ENCODE data around the gene RDH14.

Gene RDH14

DNA sequence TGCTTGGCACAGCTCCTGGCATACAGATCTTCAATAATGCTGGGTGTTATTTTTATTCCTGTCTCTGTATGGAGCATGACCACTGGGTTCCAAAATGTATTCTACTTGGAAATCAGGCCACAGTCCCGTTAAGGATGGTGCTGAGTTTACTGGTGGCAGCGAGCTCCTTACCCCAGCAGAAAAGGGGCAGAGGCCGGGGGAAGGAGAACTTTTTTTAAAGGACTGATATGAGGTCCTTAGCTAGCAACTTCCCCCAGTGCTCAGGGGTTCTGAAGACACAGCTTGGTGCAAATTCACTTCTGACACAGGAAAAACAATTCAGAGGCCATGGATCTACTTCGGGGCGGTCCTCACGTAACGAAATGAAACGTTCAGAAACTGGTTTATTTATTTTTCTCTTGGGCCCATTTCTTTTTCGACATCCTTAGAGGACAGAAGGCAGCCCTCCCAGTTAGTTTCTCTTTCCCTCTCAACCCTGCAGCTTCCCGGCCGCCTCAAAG is 872 bp downstream of the RDH14 start:
- DNase-seq: no peak

DNA sequence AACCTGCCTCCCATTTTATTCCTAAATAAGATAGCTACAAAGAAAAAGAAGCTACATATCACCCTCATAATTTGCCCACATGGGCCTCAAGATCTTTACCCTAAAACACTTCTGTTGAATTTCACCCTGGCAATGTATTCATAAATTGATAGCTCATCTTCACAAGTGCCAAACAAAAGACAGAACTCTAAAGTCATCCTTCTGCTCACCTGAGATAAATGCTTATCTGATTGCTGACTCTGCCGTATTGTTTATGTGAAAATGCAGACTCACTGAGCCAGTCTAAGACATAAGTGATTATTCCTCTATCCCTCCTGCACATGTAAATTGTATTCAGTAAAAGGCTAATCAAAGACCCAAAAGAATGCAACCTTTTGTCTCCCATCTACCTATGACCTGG is 2.0 kb downstream of the RDH14 start:
- no peak for DNase-seq

DNA sequence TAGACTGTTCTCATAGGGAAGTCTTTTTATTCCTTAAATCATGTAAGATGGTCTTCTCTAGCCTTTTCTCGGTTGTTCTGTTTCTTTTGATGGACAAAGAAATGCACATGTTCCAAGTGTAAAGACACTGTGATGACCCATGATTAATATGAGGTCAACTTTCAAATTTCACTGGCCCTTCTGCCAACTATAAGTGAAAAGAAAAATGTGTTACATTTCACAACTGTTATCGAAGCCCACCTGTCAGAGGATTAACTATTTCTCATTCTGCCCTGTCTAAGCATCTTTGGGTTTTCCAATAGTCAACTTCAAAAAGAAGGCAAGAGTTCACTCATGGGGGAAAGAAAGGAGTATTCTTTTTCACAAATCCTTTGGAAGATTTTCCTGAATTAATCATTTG is 3.3 kb downstream of the RDH14 start:
- no peak for DNase-seq

DNA sequence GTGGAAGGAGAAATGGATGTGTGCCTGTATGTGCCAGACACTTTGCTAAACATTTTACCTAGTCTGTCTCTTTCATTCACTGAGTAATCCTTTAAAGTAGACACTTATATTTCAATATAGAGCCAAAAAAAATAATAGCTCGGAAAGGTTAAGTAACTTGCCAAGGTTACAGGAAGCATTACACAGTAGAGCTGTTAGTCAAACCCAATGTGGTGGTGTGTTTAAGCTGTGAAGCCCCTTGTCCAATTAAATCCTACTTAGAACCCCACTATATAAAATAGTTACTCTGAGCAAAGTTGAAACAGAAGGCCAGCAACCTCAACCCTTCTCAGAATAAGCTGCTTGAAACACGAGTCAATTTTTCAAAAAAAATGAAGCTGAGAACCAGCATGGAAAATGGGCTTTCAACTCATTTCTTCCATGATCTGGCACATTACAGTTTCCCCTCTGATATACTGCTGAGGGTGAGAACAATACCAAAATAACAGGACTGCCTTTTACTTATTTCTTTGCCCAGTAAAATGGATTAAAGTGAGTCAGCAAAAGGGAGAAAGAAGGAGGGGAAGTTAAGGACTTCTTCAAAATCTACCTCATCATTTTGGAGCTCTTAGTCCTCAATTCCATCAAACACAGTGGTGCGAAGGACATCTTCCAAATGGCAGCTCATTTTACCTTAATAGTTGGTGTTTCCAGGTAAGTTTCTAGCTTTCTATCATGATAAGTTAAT is 7.9 kb downstream of the RDH14 start:
- no peak for DNase-seq

DNA sequence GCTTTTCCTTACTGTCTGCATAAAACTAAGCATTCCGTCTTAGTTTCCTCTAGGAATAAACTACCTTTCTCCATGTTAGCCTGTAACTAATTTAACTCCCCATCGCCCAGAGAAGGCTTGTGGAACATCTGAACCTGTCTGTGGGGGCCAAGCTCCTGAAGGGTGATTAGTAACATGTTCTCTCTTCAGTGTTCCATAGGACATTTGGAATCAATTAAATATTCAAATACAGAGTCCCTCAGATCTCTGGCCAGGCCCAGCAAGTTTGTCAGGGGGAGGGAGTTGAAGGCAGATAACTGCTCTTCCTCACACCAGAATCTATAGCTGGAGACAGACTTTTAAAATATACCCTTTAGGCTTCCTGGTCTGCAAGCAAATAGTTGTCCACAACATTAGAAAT is 8.8 kb downstream of the RDH14 start:
- no peak for DNase-seq

DNA sequence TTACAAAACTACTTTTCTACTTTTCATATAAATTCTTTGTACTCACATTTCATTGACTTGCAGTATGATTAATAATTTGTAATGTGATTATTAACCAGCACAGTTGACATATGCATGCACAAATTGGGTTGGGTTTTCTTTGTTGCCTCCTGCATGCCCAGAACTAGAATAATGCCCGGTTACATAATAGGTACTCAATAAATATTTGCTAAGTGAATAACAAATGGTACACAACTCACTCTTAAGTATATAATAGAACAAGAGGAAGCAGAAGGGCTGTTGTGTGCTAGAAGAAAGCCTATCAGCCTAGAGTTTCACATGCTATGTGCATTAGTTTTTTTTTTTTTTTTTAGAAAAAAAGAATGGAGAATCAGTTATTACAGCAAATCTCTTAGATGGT is 9.3 kb downstream of the RDH14 start:
- DNase-seq: no peak

DNA sequence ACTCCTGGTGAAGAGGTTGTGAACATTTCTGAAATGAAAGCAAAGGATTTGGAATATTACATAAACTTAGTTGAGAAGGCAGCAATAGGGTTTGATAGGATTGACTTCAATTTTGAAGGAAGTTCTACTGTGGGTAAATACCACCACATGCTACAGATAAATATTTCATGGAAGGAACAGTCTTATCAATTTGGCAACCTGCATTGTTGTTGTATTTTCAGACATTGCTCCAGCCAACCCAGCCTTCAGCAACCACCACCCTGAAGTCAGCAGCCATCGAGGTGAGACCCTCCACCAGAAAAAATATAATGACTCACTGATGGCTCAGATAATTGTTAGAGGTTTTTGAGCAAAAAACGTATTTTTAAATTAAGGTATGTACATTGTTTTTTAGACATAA is 10.0 kb downstream of the RDH14 start:
- no peak for DNase-seq

DNA sequence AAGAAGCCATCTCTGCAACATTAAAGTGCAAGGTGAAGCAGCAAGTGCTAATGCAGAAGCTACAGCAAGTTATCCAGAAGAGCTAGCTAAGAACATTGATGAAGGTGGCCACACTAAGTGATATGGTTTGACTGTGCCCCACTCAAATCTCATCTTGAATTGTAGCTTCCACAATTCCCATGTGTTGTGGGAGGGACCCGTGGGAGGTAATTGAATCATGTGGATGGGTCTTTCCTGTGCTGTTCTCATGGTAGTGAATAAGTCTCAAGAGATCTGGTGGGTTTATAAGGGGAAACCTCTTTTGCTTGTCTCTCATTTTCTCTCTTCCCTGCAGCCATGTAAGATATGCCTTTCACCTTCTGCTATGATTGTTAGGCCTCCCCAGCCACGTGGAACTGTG is 11.4 kb downstream of the RDH14 start:
- no peak for DNase-seq

DNA sequence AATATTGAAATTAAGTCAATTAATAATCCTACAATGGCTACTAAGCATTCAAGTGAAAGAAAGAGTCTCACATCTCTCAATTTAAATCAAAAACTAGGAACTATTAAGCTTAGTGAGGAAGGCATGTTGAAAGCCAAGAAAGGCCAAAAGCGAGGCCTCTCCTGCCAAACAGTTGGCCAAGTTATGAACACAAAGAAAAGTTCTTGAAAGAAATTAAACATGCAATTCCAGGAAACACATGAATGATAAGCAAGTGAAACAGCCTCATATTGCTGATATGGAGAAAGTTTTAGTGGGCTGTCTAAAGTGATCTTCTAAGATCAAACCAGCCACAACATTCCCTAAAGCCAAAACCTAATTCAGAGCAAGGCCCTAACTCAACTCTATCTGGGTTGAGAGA is 11.8 kb downstream of the RDH14 start:
- no peak for DNase-seq

DNA sequence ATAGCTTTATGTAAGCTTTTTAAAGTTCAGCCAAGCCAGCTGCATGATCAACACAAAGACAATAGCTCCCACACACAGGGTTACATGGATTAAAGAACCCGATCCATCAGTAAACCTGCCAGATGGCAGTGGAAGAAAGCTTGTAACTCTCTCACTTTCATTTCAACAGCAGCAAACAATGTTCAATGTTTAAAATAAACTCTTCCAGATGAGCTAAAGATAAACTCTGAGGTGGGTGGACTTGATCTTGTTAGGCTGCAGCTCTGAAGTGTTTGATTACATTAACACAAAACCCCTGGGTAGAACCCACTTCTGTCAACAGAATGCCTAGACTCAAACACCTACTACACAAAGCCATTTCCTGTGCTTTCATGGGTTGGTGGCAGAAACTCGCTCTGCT is 13.9 kb downstream of the RDH14 start:
- peak; percentile 88 for DNase-seq

DNA sequence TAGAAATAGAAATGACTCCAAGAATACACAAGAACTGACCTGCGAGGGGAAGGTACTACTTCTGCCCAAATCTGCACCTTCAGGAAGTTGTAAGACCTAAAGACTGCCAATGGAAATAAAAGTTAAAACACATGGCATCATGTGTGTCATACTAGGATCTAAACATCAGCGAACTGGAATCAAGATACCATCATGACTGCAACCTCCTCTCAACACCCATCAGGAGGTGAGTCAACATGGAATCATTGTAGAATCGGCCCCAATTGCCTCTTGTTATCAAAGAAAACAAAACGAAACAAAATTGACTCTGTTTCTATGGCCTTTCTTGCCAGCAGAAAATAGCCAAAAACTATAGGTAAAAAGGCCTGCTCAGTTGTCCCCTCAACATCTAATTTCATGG is 15.1 kb downstream of the RDH14 start:
- DNase-seq: no peak

DNA sequence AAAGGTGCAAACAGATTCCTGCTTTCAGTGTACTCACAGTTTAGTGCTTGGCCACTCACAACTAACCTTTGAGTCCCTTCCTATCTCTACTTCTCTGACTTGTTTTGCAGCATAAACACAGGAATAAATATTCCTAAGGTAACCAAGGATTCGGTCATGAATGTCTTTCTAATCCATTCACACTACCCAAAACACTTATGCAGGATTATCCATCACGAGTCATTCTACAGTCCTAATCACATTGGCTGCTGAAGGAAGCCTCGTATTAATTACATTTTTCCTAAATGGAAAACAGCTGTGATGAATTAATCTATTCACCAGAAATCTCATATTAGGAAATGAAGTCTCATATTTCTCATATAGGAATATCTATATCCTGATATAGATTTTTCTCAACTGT is 16.3 kb downstream of the RDH14 start:
- no peak for DNase-seq

DNA sequence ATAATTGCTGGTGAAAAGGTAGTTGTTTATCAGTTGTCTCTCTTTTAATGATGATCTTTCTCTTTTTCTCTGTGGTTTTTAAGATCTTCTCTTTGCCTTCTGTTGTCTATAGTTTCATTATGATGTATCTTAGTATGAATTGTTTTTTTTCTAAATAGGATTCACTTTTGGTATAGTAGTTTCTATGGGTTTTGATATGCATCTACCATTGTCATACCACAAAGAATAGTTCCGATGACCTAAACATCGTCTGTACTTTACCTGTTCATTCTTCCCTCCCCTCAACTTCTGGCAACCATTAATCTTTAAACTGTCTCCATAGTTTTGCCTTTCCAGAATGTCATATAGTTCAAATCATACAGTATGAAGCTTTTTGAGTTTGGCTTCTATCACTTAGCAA is 19.6 kb downstream of the RDH14 start:
- no peak for DNase-seq

DNA sequence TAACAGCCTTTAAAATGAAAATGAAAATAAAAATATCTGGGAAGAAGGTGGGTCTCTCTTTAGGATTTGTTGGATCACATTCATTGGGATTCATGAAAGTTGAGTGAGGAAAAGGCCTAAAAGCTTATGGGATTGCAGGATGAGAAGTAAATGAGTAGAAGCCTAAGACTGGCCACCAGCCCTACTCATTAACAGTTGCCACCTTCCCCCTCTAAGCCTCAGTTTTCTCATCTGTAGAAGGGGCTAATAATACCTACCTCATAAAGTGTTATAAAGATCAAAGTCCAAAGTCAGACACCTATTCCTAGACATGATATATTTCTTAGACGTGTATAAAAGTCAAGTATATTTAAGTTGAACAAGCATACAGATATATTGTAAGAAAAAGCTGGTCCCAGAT is 23.8 kb downstream of the RDH14 start:
- DNase-seq: no peak

DNA sequence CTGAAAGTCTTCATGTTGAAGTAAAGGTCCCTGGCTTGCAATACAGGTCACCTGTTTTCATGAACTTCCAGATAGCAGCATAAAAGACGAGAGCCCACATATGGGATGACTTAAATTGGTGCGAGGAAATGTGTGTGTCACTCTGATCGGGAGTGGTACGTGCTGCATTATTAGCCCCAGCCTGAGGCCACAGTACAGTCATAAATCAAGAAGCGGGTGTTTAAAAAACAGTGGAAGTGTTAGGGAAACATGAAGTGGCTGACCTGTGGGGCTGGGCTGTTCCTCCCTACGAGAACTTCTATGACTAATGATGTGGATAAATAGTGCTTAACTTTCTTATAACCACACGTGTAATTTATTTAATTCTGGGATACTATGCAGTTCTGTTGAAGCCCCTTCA is 24.4 kb downstream of the RDH14 start:
- DNase-seq: no peak

DNA sequence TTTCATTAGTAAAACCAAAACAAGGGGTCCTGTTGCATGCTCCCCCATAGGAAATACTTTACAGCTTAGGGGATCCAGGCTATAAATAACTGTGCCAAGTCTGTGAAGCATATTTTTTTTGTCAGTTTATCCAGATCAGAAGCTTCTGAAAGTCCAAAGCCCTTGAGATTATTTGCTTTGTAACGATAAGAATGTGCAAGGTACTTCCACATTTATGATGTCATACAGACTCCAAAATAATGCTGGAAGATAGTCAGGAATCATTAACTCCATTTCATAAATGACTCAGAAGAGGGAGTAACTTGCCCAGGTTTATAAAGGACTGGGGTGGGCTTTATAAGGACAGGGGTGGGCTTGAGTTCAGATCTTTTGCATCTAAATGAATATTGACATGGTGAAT is 29.3 kb downstream of the RDH14 start:
- no peak for DNase-seq

DNA sequence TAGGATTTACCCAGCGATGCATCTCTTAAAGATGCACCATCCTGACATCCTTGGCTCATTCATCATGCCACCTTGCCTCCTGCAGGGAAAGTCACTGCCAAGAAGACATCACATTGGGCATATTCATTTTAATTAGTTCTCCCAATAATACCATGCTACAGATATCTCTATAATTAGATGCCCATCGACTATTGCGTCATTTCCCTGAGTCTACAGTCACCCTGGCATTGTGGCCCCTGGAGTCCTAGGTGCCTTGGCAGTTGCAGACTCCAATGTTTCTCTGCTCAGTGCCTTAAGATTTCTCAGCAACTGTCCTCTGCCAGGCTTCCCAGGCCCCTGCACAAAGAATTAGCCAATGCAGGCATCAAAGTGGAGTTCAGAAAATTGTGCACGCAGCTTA is 32.6 kb downstream of the RDH14 start:
- DNase-seq: peak; percentile 23

DNA sequence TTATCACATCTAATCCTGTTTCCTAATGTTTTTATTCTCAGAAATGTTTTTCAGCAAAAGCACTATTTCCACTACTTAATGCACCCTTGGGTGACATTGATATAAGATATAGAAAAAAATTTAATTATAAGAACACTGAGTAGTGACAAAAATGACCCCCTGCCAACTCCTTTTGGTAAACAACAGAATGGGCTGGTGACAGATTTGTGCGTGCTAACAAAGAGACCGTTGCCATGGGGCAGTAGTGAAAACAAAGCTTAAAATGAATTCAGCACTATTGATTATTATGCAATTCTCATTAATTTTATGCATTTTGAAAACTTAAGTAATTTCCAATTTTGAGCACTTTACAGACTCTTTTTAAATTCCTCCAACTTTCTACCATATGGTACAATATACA is 33.1 kb downstream of the RDH14 start:
- peak; percentile 67 for DNase-seq

DNA sequence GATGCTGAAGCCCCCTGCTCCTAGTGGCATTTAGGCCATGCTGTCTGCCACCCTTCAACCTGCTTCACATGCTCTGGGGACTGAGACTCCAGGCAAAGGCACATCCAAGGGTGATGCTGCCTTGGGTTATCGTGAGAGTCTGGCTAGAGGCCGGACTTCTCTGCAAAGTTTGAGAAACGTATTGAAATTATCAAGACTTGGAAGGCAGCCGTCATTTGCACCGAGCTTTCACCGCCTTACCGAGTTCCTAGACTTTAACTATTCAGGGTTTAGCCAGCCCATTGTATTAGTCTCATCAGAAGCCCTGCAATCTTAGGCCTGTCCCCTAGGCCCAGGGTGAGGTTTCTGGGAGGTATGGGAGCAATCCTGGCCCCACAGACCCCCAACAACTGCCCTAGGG is 34.0 kb downstream of the RDH14 start:
- no peak for DNase-seq

DNA sequence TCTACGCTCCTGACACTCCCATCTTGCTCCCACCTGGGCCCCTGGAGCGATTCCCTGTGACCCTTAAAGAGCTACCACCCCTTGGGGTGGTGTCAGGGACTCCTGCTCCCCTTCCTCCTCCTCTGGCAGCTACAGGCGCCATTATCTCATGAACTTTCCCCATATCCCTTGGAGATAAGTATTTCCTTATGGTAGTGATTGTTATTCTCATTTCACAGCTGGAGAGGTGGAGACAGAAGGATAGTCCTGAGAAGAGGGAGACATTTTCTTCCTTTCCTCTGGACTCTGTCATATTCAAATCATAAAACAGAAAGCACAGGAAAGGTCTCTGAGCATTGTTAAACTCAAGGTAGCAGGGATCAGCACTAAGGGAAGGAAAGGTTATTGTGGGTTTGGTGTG is 34.6 kb downstream of the RDH14 start:
- no peak for DNase-seq

DNA sequence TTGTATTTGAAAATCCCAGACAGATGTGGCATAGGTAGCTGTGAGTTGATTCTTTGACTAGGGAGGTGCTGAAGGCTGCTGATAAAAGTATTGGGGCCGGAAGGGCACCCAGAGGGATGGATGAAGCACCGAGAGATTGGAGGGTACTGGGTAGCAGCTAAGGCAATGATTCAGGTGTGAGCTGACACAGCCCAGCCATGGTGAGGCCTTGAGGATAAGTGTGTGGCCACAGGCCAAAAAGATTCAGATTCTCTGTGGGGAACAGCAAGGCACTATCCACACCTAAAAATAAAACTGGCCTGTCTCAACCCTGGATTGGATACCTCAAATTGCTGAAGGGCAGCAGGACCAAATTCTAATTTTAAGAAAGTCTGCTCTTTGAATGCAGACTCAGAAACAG is 35.2 kb downstream of the RDH14 start:
- no peak for DNase-seq

DNA sequence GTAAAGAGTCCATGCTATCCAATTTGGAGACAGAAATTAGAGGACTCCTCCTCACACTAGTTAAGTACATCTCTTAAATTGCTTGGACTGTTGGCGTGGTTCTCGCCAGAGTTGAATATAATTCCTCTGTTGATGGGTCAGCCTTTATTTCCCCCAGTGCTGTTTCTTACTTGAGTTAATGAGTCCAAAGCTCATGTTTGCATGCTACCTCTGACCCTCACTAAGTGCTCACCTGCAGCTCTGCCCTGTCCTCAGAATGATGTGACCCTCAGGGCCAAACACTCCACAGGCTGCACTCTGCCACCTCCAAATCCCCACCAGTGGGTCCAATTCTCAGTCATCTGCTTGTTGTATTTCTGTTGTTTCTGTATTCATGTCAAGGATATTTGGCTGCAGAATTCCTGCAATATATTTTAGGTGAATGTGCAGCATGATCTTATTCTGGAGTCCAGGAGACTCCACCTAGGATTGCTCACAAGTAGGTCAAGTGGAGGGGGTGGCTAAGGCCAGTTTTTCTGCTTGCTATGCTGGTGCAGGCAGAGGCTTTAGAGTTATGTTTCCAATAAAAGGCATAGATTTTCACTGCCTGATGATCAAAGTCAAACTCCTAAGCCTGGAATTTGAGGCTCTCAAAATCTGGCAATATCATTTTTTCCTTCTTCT is 37.8 kb downstream of the RDH14 start:
- no peak for DNase-seq

DNA sequence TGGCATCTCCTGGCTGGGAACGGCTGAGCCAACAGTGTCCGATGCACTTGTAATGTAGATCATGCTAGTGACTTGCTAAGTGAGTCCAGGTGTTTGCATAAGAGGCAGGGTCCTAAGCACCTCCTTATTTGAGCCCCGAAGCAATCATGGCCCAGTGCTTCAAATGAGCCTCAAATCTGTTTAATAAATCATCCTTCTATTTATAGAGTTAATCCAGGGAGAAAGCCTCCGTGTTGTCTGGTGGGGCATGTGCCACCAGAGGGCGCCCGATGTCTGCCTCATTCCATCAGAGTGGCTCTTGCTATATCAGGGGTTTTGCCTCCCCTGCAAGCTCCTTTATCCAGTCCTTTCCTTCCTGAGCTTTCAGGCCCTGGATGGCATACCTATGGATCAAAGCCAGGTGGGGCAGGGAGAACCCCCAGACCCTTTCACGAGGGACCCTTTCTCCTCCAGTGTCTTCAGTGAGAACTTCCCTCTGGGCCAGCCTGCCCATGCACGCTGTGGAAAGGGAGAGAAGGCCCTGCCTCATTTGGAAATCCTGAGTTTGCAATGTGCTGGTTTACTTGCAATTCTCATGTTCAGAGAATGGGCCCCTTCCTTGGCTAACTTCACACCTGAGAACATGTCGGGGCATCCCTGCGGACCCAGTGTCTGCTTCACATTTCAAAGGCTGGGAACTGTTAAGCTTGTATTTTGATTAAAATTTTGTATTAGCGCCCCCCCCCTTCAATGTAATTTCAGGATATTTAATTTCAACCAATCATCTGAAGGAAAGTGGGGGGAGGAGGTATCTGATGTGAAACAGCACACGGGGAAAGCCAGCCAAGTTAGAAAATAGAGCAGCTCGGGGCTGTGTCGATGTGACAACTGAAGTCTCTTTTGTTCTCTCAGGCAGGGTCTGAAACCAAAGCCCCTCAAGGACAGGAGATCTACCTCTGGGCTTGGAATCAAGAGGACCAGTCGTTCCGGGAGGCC is 39.7 kb downstream of the RDH14 start:
- peak; percentile 32 for DNase-seq

Measured in NCI-H2081 treated with DMSO at 0.1 percent for 48 hours (cell line).